ENCODE results near the gene SLC6A17.

Gene SLC6A17

DNA sequence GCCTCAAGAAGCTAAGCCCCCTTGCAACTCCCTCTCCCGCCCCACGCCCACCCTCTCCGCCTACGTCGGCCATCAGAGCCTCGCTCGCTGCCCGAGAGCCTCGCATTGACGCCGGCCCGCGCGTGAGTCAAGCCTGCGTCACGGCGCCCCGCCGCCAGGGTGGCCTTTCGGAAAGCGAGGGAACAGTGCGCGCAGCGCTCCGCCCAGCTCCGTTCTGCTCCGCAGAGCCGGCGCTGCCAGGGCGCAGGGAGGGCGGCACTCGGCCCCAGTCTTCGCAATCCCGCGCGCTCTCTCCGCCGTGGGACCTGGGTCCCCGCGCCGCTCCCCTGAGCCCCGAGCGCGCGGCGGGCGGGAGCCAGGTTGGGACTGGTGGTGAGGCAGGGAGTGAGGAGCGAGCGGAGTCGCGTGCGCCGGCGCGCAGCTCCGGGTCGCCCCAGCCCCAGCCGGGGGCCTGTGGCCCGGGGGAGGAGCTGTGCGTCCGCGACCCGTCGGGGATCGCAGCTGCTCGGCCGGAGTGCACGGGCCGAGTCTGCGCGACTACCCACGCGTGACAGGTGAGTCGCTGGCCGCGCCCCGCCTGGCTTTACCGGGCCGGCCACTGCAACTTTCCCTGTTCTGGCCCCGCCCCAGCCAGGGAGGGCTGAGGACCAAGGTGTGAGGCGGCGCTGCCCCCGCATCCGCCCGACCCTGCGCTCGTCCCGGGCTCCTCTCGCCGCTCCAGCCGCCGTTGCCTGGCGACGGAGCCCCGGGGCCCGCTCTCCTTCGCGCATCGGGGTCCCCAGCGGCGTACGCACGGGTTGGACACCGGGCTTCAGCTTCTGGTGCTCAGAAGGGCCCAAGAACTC is at the start of gene SLC6A17:
SLC6A17 (plus strand) TSS at position 165 of the 845 bp plus-strand sequence. CDS start 16,436 bp downstream, outside the sequence.
- DNase-seq (ENCODE audit: low read depth), result no peak

DNA sequence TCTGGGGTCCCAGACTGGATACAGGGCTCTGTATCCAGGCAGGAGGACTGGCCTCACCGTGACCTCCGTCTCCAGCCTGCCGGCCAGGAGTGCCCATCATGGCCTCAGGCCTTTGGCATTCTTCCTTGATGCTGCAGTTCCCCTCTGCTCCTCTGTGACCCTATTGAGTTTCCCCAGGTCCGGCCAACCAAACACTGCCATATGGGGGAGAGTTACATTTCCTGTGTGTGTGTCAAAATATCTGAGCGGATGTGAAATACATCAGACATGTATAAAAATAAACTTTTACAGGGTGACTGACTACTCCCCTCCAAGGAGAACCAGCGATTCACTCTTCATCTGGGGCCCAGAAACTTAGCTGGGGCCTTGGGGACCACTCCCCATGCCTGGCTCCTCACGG is 48.2 kb upstream of the SLC6A17 start:
- no peak for DNase-seq (ENCODE audit: low read depth)

DNA sequence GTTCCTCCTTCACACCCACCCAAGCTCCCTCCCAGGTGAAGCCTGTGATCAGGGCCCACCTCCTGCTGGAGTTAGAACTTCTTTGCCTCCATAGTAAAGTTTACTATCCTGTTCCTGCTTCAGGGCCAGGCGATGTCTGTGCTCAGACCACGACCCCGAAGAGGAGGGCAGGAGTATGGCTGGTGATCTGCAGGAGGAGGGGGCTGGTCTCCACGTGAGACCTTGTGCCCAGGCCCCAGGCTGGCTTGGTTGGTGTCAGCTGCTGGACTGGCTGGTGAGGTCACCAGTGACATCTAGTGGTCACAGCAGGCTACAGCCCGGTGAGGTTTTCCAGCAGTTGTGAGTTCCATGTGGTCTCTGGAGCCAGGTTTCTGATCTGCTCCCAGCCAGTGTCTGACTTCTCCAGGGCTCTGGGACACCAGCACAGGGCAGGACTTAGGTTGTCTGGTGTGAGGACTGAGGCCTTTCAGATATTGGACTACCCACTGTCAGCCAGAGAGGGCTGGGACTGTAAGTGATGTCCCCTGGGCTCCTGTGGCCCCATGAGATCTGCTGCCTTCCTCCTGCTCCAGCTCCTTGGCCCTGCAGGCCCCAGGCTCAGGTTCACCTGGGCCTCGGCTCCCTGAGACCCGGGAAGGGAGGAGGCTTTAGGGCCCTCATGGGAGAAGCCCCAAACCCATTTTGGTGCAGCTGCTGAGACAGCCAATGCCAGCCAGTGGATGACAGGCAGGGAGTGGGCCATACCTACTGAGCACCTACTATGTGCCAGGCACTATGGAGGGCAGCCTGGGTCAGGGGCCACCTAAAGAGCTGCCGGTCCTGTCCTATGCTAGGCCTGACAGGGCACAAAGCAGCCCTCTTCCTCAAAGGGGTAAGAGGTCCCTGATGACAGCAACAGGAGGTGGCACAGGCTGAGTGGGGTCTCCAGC is 44.0 kb upstream of the SLC6A17 start:
- no peak for DNase-seq (ENCODE audit: low read depth)

DNA sequence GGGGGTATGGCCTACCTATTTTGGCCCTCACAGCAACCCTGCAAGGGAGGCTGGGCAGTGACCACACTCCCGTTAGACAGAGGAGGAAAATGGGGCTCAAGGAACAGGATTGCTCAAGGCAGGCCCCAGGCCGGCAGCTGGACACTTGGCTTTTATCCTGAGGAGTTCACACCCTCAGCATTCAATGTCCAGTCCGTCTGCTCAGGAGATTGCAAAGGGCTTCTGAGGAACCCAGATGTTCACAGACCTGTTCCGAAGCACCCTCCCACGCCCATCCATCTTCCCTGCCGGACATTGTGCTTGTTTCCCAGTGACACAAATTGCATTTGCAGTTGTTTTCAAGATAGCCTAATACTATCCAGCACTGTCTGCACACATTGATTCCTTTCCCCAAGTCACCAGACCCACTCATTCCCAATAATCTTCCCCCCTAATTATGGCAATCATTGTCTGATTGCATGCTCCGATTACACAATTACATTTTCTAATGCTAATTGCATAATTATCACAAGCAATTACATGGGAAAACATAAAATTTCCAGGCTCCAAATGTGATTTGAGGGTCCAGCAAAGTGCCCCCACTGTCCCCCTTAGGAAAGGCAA is 42.3 kb upstream of the SLC6A17 start:
- DNase-seq (ENCODE audit: low read depth), result no peak

DNA sequence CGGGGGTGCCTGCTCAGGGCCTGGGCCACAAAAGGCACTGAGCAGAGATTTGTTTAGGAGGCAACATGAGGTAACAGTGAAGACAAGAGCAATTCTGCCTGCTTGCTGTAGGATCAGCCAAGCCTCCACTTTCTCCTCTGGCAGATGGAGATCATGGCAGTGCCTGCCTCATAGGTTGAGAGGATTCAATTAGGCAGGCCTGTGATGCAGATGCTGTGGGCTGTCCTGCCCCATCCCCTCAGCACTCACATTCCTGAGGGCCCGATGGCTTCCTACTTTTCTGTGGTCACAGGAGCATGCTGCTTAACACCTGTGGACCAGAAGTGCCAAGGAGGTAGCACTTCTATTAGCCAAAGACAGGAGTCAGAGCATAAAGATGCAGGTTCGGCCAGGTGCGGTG is 39.2 kb upstream of the SLC6A17 start:
- no peak for DNase-seq (ENCODE audit: low read depth)

DNA sequence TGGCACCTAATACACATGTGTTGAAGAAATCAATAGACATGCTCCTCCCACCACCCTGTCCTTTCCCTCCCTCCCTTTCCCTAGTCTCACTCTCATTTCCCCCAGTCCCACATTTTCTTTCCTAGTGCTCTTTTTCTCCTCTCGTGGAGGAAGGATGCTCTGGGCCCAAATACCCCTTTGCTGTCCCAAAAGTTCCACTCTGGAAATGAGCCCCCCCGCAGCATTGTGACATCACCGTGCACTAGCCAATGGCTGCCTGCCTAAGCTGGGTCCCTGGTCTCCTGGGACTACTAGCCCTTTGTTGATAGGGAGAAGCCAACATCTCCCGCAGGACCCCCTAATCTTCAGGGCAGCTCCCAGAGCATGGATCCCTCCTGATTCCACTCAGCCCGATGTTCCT is 38.2 kb upstream of the SLC6A17 start, which contains the start of gene UBL4B:
UBL4B (plus strand) TSS at position 301 of the 400 bp plus-strand sequence; CDS start at position 393, 92 bp downstream.
- DNase-seq (ENCODE audit: low read depth), result no peak

DNA sequence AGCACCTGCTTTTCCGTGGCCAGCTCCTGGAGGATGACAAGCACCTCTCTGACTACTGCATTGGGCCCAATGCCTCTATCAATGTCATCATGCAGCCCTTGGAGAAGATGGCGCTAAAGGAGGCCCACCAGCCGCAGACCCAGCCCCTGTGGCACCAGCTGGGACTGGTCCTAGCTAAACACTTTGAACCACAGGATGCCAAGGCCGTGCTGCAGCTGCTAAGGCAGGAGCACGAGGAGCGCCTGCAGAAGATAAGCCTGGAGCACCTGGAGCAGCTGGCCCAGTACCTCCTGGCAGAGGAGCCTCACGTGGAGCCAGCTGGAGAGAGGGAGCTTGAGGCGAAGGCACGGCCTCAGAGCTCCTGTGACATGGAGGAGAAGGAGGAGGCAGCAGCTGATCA is 37.6 kb upstream of the SLC6A17 start:
- DNase-seq (ENCODE audit: low read depth), result no peak

DNA sequence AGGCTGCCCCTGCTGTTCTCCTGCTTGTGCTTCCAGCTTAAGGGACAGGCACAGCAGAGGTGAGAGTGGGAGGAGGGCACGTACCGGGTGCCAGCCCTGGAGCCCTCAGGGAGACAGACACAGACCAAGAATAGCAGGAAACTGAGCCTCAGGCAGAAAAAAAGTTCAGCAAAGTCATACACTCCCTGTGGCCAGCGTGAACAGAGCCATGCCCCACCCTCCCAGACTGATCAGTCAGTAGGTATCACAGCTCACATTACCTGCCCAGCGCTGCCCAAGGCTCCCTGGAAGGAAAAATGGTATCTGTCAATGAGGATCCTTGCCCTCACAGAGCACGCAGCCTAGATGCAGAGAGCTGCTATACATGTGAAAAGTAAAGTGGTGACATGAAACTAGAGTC is 36.7 kb upstream of the SLC6A17 start:
- no peak for DNase-seq (ENCODE audit: low read depth)

DNA sequence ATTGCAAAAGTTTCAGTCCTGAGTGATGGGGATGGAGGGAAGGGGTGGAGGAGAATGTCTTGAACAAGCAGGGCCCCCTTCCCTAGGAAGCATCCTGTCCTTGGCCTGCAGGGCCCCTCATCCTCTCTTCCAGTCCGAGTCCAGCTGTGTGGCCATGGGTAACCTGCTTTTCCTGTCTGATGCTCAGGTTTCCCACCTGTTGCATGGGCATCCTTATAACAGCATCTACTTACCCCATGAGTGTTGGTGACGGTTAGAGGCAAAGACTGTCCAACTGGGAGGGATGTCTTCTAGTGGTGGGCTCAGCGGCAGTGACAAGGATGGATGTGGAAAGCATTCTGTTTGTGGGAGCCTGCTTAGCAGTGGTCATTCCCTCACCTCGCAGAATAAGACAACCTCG is 36.1 kb upstream of the SLC6A17 start:
- DNase-seq (ENCODE audit: low read depth), result no peak

DNA sequence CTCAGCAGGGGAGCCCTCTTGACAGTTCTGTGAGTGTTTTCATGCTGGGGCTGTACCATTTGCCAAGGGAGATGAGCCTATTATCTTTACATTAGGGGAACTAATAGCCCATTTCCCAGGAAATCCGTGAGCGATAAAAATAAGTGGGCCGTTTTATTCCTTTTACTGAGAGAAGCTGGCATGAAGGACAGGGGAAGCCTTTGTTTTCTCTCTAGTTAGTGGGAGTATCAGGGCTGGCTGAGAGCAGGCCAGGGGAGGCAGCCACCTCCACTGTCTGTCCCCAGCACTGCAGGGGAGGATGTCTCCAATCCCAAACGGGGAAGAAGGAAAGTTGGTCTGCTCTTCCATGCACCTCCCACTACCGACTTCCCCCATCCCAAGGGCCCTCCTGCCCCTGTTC is 35.5 kb upstream of the SLC6A17 start:
- DNase-seq (ENCODE audit: low read depth), result no peak

DNA sequence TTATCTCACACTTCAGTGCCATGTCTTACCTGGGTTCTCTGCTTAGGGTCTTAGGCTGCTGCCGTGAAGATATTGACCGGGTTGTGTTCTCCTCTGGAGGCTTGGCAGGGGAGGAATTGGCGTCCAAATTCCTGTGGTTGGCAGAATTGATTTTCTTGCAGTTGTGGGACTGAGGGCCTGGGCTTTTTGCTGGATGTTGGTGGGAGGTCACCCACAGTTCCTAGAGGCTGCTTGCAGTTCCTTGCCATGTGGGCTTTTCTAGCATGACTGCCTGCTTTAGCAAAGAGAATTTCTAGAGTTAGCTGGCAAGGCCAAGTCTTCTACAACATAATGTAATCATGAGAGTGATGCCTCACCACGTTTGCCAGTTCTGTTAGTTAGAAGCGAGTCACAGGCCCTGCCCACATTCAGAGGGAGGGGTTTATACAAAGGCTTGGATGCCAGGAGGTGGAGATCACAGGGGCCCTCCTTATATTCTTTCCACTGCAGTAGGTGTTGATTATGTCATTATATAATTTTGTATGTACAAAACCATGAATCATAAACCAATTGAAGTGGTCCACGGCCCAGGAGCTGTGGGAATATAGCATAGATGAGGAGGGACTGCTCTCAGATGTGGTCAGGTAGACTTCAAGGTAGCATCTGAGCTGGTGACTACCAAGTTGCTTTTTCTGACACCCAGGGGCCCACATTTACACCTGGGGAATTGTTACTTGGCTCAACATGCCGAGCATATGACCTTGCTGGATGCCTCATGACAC is 31.5 kb upstream of the SLC6A17 start:
- DNase-seq (ENCODE audit: low read depth), result no peak

DNA sequence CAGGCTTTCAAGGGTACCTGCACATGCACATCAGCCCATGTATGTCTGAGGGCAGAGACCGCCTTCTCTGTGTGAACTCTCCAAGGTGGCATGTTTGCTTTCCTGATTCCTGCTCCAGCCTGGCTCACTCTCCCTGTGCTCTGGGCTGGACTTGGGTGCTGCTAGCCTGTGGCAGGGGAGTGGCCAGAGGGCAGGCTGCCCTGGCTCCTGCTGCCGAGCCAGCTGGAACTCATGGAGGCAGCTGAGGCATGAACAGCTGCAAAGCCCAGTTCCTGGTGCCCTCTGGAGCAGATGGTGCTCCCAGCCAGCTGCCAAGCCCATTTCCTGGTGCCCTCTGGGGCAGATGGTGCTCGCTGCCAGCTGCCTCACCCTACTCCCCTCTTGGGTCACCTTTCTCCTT is 30.5 kb upstream of the SLC6A17 start:
- DNase-seq (ENCODE audit: low read depth), result no peak

DNA sequence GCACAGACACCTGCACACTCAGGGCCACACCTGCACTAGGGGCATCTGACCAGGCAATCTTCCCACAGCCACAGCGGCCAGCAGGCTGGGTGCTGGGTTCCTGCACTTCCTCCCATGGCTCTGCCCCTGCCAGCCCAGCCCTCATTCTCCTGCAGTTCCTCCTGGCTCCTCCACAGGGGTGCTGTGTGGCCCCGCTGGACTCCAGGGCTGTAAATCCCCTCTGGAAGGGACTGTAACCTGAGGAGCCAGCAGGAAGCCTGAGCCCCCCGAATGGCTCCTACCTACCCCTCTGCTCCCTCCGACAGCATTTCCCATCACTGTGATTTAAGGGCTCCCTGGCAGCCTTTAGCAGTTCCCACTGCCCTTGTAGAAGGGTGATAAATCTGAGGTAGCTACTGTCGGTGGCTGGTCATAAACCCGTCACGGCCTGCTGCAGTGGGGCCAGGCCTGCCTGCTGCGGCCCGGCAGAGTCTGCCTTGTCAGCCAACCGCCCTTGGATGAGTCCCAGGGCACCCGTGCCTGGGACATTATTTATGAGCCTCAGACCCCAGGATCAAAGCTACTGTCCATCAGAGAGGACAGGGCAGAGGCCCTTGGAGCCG is 29.2 kb upstream of the SLC6A17 start:
- DNase-seq (ENCODE audit: low read depth), result no peak

DNA sequence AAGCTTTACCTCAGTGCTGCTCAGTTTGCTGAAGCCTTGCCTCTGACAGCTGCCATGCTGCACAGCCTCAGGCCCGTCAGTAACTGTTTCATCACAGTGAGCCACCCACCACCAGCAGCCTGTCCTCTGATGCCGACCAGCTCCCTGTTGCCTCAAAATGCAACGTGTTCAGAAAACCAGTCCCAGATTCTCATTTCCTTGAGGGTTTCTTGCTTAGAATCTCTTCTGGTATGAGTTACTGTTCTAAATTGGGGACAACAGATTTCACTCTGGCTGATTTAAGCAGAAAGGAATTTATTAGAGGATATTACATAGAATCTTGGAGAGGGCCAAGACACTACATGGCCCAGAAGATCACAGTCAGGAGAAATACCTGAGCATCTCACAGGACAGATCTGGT is 27.1 kb upstream of the SLC6A17 start:
- DNase-seq (ENCODE audit: low read depth), result no peak

DNA sequence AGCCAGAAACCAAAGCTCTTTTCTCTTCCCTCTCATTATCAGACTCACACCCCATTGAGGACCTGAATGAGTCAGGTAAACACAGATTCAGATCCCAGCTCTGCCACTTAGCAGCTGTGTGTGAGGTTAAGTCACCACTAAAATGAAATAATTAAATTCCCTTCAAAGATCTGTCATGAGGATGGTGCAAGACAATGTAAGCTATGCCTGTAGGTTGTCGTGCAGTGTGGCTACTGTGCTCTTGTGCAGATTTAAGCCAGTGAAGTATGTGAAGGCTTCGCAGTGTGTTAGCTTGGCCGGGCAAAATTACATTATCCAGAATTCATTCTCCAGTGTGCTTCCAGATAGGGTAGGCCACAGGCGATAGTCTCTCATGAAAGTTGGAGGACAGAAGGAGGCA is 24.5 kb upstream of the SLC6A17 start:
- DNase-seq (ENCODE audit: low read depth), result no peak

DNA sequence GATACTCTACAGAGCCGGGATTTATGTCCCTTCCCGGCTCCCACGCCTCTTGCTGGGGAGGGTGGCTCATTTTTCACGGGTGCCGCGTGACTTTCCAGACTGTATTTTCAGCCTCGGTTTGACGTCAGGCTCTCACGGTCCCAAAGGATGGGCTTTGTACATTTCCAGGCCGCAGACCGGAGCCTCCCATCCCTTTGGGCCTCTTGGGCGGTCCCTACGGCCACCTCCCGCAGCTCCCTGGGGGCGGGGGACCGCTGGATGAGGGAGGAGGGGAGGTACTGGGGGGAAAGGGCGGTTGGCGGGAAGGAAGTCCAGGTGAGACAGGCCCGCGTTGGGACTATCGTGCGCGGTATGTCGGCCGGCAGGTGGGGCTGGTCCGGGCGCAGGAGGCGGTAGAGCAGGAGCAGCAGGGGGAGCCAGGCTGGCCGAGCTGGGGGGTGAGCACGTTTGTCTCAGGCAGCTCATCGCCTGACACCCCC is 20.1 kb upstream of the SLC6A17 start:
- DNase-seq (ENCODE audit: low read depth), result no peak

DNA sequence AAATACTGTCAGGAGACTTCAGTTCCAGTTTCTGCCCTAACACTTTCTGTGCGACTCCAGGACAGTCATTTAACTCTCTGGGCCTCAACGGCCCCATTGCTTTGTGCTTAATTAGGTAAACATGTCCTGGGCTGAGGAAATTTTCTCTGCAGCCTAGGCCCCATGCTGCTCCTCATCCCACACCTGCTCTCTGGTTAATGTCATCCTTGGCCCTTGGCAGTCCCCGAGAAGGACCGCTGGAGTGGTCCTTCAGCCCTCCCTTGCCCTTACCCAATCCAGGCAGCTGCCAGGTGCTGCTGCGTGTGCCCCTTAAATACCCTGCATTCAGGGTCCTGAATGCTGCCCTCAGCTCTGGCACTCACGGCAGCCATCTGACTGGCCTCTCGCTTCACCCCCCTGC is 19.3 kb upstream of the SLC6A17 start:
- no peak for DNase-seq (ENCODE audit: low read depth)

DNA sequence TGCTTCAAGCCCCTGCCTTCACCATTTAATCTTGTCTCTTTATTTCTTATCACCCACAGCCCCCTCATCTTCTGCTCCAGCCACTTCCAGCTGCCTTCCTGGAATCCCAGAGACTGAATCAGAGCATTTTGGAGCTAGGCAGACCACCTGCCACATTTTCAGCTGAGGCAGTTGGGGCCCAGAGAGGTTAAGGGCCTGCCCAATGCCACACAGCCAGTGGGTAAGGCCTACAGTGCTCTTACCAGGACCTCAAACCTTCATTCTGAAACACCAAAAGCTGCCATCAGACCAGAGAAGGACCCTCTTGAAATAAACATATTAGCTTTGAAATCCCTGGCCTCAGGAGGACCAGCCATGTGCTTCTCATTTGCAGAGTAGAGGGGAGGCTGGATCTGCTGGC is 17.6 kb upstream of the SLC6A17 start:
- DNase-seq (ENCODE audit: low read depth), result no peak

DNA sequence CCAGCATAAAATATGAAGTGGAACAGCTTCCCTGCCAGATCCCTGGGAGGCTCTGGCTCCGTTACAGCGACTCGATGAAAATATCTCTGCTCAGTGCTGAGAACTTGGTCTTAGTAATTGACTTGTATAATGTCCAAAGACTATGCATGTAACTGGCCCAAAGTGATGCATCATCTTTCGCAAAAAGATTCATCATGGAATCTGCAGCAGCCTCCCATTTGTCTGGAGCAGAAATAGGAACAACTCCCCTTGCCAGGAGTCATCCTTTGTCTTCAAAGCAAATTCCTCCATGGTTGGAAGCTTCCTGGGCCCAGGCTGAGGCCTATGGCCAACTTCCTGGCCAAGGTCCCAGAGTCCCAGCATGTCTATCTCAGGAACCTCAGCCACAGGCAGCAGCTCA is 16.9 kb upstream of the SLC6A17 start:
- DNase-seq (ENCODE audit: low read depth), result no peak

DNA sequence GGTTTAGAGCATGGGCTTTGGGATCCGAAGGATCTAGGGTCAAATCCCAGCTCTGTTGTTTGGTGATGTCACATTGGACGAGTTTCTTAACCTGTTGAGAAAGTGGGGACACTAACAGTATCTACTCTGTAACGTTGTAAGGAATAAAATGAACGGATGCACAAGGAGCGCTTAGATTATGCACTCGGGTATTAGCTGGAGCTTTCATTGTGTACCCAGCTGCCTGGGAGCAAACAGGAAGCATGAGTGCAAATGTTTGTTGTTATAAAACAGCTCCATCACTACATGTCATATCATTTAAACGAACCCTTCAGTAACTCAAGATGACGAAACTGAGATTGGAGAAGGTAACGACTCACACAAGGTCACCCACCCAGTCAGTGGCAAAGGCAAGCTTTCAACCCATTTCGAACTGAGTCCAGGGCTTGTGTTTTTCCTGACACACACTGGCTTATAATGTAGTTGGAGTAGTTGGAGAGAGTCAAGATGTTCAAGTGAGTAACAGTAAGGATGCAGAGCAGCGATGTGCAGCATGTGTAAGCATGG is 16.2 kb upstream of the SLC6A17 start:
- DNase-seq (ENCODE audit: low read depth), result no peak

DNA sequence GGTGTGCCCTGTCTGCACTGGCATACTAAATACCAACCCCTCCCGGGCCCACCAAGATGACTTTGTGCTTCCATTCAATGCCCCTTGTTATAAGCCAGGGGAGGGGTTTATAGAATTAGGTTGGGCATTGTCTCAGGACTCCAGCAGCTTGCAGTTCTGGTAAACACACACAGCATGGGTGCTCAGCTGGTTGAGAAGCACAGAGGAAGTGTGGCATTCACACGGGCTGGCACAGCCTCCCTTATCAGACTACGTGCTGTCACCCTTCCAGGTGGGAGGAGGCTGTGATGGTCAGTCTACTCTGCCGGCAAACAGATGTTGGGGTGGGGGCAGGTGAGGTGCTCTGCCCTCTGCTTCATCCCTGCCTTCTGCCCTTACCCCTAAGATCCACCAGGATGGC is 15.0 kb upstream of the SLC6A17 start:
- DNase-seq (ENCODE audit: low read depth), result no peak

Measured in stimulated activated CD8-positive, alpha-beta memory T cell treated with anti-CD3 and anti-CD28 coated beads, Interleukin-15, amount 100 ng/mL, for 24 hours (primary cell).